ENCODE results near the gene FAM9B. TPM values are rescaled to one million over a fixed set of nuclear protein-coding genes. Genes with fewer than 3 reads are reported as not detected.

The FAM9B gene
- total and polyA plus RNA-seq, 2 of the 4 experiments (the other 2 are of a cell fraction), result not detected

- Histone ChIP-seq H3K14ac (replicated peaks; ENCODE audit: low read depth, low read length) (no peak overlapping the region), H2BK15ac (ENCODE audit: low read depth, low read length) (no peak overlapping the region), H3K9ac (ENCODE audit: low read depth, low read length) (no peak overlapping the region), H4K91ac (ENCODE audit: insufficient read depth, low read depth, low read length) (no peak overlapping the region), H3K4me2 (ENCODE audit: low read depth, low read length) (no peak overlapping the region), H3K23ac (ENCODE audit: low read depth, low read length) (no peak overlapping the region), H3K36me3 (ENCODE audit: control insufficient read depth, insufficient read depth, low read length) (no peaks in the 10 kb centered on the region), H2AFZ (replicated peaks; ENCODE audit: low read length, poor library complexity) (no peak overlapping the region), H4K5ac (ENCODE audit: low read depth, low read length) (no peak overlapping the region), H3K9me1 (ENCODE audit: insufficient read depth, low read length) (no peaks in the 10 kb centered on the region), H3K4ac (ENCODE audit: low read depth, low read length) (no peak overlapping the region), H2AK9ac (replicated peaks; ENCODE audit: low read depth, low read length, poor library complexity) (no peak overlapping the region), H3K18ac (ENCODE audit: low read depth, low read length) (no peak overlapping the region), H2BK20ac (ENCODE audit: low read depth, low read length) (no peak overlapping the region), H3K79me1 (ENCODE audit: low read depth in 1 of 2, low read length in 2 of 2) (no peaks in the 10 kb centered on the region), H2AK5ac (ENCODE audit: low read depth, low read length) (no peak overlapping the region), H3K9me3 (ENCODE audit: control insufficient read depth, insufficient read depth, low read length) (no peaks in the 10 kb centered on the region), H3K27me3 (ENCODE audit: control insufficient read depth, insufficient read depth, low read length) (no peaks in the 10 kb centered on the region), H4K8ac (ENCODE audit: low read depth in 2 of 2, low read length in 2 of 2) (no peak overlapping the region), H2BK5ac (ENCODE audit: low read depth, low read length, poor library complexity, severe bottlenecking) (no peak overlapping the region), H4K20me1 (ENCODE audit: insufficient read depth, low read length) (no peaks in the 10 kb centered on the region), H3K4me3 (ENCODE audit: insufficient read depth, low read depth, low read length) (no peak overlapping the region), H3K56ac (ENCODE audit: extremely low read depth, insufficient read depth, low read length) (no peak overlapping the region), H2BK120ac (ENCODE audit: low read depth, low read length) (no peak overlapping the region), H3K27ac (ENCODE audit: insufficient read depth, low read length) (no peak overlapping the region), H3K4me1 (ENCODE audit: control insufficient read depth, insufficient read depth, low read length) (no peaks in the 10 kb centered on the region)
- no CpG with 5 or more reads among the region's 5 CpGs for WGBS, 2 experiments (ENCODE audit: extremely low coverage in 2 of 2, insufficient read length in 1 of 2)
- ChIA-PET POLR2A (ENCODE audit: unreplicated experiment) (no interaction called here), CTCF (no interaction called here)
- TF ChIP-seq RCOR1 (IDR thresholded peaks at IDR 0.05; ENCODE audit: insufficient replicate concordance, low read length) (no peak), CHD1 (IDR thresholded peaks at IDR 0.05; ENCODE audit: low read depth, low read length) (no peak)
- BruUV-seq (replicated peaks), result no TSS peak
- DNase-seq, result no peak
- dilution Hi-C loops (cut with HindIII; ENCODE audit: low sequenced_read_pairs, unreplicated experiment) (no loop called here), in situ Hi-C loops (cut with MboI; ENCODE audit: low sequenced_read_pairs) (no loop called here), intact Hi-C loops (cut with micrococcal nuclease) (no loop called here)
- ATAC-seq (ENCODE audit: low read depth), result no peak
These were observed 40.4 kb upstream of the FAM9B start for GRCh38 chrX:9074326-9074725.
